Common myeloid progenitor, CD34-positive (primary cell): ENCODE results near the gene SIGMAR1.

Experiments
- CTCF ChIA-PET: fragments of 350-600 bp; sonication (Branson Sonifier 250); formaldehyde crosslinking; loops from one replicate; lab custom pipeline; 2021; ENCODE audit warnings: antibody characterized with exemption; lab: Charles Lee
- POLR2A ChIA-PET: fragments of 350-600 bp; sonication (Branson Sonifier 250); formaldehyde crosslinking; loops from one replicate; lab custom pipeline; 2021; ENCODE audit warnings: antibody characterized with exemption; lab: Charles Lee
- DNase-seq, 3 donors: peaks; one replicate each; pipeline versions ENCODE4 v3.0.0 to v3.0.0-alpha.2; 2013
- H3K27ac ChIP-seq, 2 experiments: 1 replicate in 1 of 2; 2 replicates in 1 of 2; pipeline ENCODE4 v1.7.0; 2013; ENCODE audit warnings: inconsistent platforms in 2 of 2, low read length in 2 of 2, mild to moderate bottlenecking in 2 of 2, low read depth in 1 of 2, moderate library complexity in 1 of 2; ENCODE audit not compliant: severe bottlenecking in 2 of 2, insufficient read depth in 1 of 2, poor library complexity in 1 of 2
- H3K27me3 ChIP-seq, 5 experiments: replicated peaks in 2 of 5; 1 replicate in 3 of 5; 2 replicates in 2 of 5; pipeline versions ENCODE4 v1.6.1 to v1.7.0; 2013; ENCODE audit warnings: low read length in 4 of 5, mild to moderate bottlenecking in 2 of 5, moderate library complexity in 2 of 5, inconsistent platforms in 1 of 5; ENCODE audit not compliant: insufficient read depth in 5 of 5, control insufficient read depth in 4 of 5
- H3K36me3 ChIP-seq, 4 experiments: 1 replicate in 2 of 4; 2 replicates in 2 of 4; pipeline versions ENCODE4 v1.6.1 to v1.7.0; 2013; ENCODE audit warnings: low read length in 3 of 4, control low read depth in 1 of 4, mild to moderate bottlenecking in 1 of 4; ENCODE audit not compliant: control insufficient read depth in 4 of 4, insufficient read depth in 4 of 4
- H3K4me1 ChIP-seq, 4 experiments: 1 replicate in 3 of 4; 2 replicates in 1 of 4; pipeline versions ENCODE4 v1.6.1 to v1.7.1; 2013; ENCODE audit warnings: low read length in 3 of 4, mild to moderate bottlenecking in 3 of 4, control low read depth in 1 of 4, inconsistent platforms in 1 of 4, moderate library complexity in 1 of 4; ENCODE audit not compliant: control insufficient read depth in 4 of 4, insufficient read depth in 4 of 4; ENCODE audit errors: control extremely low read depth in 1 of 4
- H3K4me3 ChIP-seq, 7 experiments: 1 replicate in 4 of 7; 2 replicates in 3 of 7; pipeline versions ENCODE4 v1.5.1 to v1.7.0; 2013; ENCODE audit warnings: mild to moderate bottlenecking in 7 of 7, low read length in 6 of 7, moderate library complexity in 6 of 7, inconsistent platforms in 2 of 7, low read depth in 2 of 7, control low read depth in 1 of 7; ENCODE audit not compliant: insufficient read depth in 4 of 7, control insufficient read depth in 1 of 7; ENCODE audit errors: extremely low read depth in 1 of 7
- H3K9me3 ChIP-seq, 5 experiments: 1 replicate in 4 of 5; 2 replicates in 1 of 5; pipeline versions ENCODE4 v1.6.1 to v1.7.1; 2013; ENCODE audit warnings: low read length in 4 of 5, mild to moderate bottlenecking in 2 of 5, inconsistent platforms in 1 of 5, low read depth in 1 of 5, moderate library complexity in 1 of 5; ENCODE audit not compliant: control insufficient read depth in 4 of 5, insufficient read depth in 2 of 5; ENCODE audit errors: control extremely low read depth in 1 of 5
- WGBS: methylation state at CpG from one replicate; pipeline ENCODE4 v1.1.5; 2013; ENCODE audit not compliant: insufficient coverage; 5-methylcytosine and 5-hydroxymethylcytosine counted together

The SIGMAR1 gene

GRCh38 chr9:34620061-34620994, 17.3 kb downstream of the SIGMAR1 start, which contains the start of gene DCTN3:
Gene DCTN3 (minus strand): TSS chr9:34620495. CDS start chr9:34620464, 31 bp downstream.
- ChIA-PET POLR2A (interaction anchor here (1.1 to 1.2 kb wide), 2 partner anchors 9 to 17 kb away, joined by 3 to 4 read pairs; partner anchors contain the start of genes RPP25L and SIGMAR1), CTCF (interaction anchor here (0.6 to 7.6 kb wide), 10 partner anchors 9 to 1089 kb away, joined by 3 to 82 read pairs (median 4); partner anchors contain the start of genes ARID3C, CCL27, GALT and SIGMAR1)
- Histone ChIP-seq H3K27me3 (peaks cover 0 to 44% (median 20%) of the 10 kb centered on the region in 5 experiments), H3K4me1 (peaks cover 5 to 29% (median 10%) of the 10 kb centered on the region in 4 experiments), H3K36me3 (peaks cover 2 to 26% (median 23%) of the 10 kb centered on the region in 4 experiments), H3K27ac (peak within 1 kb of the TSS; percentile 56 to 78), H3K9me3 (peaks cover 0 to 6% (median 0%) of the 10 kb centered on the region in 5 experiments), H3K4me3 (peak within 1 kb of the TSS; percentile 60 to 93 (median 83))
- 5% methylated on average over 40 of the region's 43 CpGs for WGBS
- peak; percentile 96 to 98 (median 97) for DNase-seq

DNA sequence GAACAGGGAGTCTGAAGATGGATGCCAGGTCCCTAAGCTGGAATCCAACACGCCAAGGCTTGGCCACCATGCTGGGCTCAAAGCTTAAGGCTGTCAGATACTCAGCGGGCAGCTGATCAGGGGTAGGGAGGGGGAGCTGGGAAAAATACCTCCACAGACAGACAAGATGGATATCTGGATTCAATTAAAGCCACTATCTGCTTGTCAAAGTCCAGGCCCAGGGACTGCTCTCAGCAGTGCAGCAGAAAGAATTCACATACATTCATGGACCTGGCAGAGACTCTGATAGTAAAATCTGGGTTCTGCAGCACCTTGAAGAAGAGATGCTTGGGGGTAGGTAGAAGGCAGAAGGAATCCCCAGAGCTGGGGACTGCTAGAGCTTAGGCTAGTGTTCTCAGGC, 22.5 kb downstream of the SIGMAR1 start:
- Histone ChIP-seq H3K4me1 (peaks cover 7 to 35% (median 27%) of the 10 kb centered on the region in 4 experiments), H3K27me3 (no peaks in the 10 kb centered on the region), H3K27ac (no peak overlapping the region), H3K4me3 (no peak overlapping the region), H3K36me3 (peaks cover 2 to 46% (median 35%) of the 10 kb centered on the region in 4 experiments), H3K9me3 (no peaks in the 10 kb centered on the region)
- POLR2A ChIA-PET: no interaction called here
- 100% methylated on average over 1 of the region's 2 CpGs for WGBS
- CTCF ChIA-PET: interaction anchor here (0.5 to 17.0 kb wide), 5 partner anchors 10 to 175 kb away, joined by 3 to 293 read pairs (median 14); partner anchors contain the start of genes ARID3C and SIGMAR1
- DNase-seq: no peak

- peak; percentile 75 to 80 (median 79) for DNase-seq
- POLR2A ChIA-PET: no interaction called here
- 0% methylated on average over 12 of the region's 15 CpGs for WGBS
Observed at GRCh38 chr9:34612788-34613390, 24.7 kb downstream of the SIGMAR1 start.

DNA sequence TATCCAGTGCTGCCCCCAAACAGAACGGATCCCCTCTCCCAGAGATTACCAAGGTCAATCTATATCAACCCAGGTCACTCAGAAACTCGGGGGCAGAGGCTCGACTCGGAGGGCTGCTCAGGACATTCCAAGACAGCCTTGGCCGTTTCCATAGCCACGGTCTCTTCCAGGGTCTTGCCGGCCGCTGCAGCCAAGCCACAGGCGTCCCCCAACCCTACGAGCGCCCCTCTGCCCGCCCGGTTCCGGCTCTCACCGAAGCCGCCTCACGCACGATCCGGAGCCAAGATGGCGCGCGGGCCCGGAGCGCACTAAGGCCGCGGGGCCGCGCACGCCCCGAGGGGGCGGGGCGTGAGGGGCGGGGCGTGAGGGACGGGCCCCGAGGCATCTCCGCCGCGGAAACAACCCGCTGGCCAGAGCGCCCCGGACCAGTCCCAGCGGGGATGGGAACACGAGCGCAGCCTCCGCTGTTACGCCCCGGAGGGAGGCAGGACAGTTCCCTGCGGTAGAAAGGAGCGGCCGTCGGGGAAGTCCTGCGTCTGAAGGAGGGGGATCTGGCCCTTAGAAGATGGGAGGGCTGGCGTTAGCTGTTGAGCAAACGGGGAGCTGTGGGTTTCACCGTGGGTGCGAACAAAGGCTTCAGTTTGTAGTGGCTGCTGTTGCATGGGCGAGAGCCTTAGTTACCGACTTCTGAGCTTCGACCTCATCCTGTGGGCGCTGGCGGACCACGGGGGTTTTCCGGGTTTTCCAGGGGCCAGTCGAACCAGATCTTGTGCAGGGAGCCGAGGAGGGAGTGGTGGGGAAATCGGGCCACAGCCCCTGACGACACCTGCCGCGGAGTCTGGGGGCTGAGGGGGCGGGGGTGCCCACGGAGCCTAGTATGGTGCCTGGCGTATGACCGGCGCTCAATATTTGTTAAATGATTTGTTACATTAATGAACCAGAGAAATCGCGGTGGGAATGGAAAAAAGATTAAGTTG, 25.5 kb downstream of the SIGMAR1 start, which contains the start of gene RPP25L:
Gene RPP25L, minus strand, starts transcription at position 287 of the 977 bp plus-strand sequence. CDS start 801 bp downstream, outside the sequence.
- Histone ChIP-seq H3K4me3 (peak within 1 kb of the TSS; percentile 62 to 93 (median 77)), H3K9me3 (no peaks in the 10 kb centered on the region), H3K4me1 (peaks cover 1 to 26% (median 20%) of the 10 kb centered on the region in 4 experiments), H3K36me3 (peaks cover 2 to 36% (median 21%) of the 10 kb centered on the region in 4 experiments), H3K27me3 (peaks cover 0 to under 1% (median 0%) of the 10 kb centered on the region in 5 experiments), H3K27ac (peak within 1 kb of the TSS; percentile 72 to 87)
- WGBS: 0% methylated on average over 70 of the region's 77 CpGs
- ChIA-PET POLR2A (interaction anchor here (1.1 kb wide), 1 partner anchor 8 kb away, joined by 3 read pairs; the partner anchor contains the start of gene DCTN3), CTCF (interaction anchor here (0.7 to 17.0 kb wide), 6 partner anchors 10 to 22 kb away, joined by 3 to 293 read pairs (median 3); partner anchors contain the start of genes ARID3C and SIGMAR1)
- peak; percentile 76 to 83 (median 79) for DNase-seq

More at GRCh38 chr9:34612788-34613390, 24.7 kb downstream of the SIGMAR1 start:
- Histone ChIP-seq H3K4me1 (peaks cover 1 to 26% (median 20%) of the 10 kb centered on the region in 4 experiments), H3K36me3 (peaks cover 2 to 44% (median 29%) of the 10 kb centered on the region in 4 experiments), H3K27ac (no peak overlapping the region), H3K4me3 (peak overlapping the region in 6 of 7 experiments; percentile 62 to 93 (median 81)), H3K27me3 (no peaks in the 10 kb centered on the region), H3K9me3 (no peaks in the 10 kb centered on the region)
- CTCF ChIA-PET: interaction anchor here (0.7 to 17.0 kb wide), 10 partner anchors 8 to 65 kb away, joined by 3 to 293 read pairs (median 4); partner anchors contain the start of genes ARID3C, GALT and SIGMAR1

GRCh38 chr9:34611251-34611810, 26.3 kb downstream of the SIGMAR1 start:
- CTCF ChIA-PET: interaction anchor here (0.7 to 17.0 kb wide), 7 partner anchors 9 to 171 kb away, joined by 3 to 293 read pairs (median 3); partner anchors contain the start of genes ARID3C and SIGMAR1
- H3K27me3 ChIP-seq: peaks cover 0 to 3% (median 0%) of the 10 kb centered on the region in 5 experiments
- DNase-seq: no peak

More at GRCh38 chr9:34611251-34611810, 26.3 kb downstream of the SIGMAR1 start:
- Histone ChIP-seq H3K4me1 (peaks cover 1 to 26% (median 20%) of the 10 kb centered on the region in 4 experiments), H3K4me3 (peak overlapping the region; percentile 62 to 93 (median 77)), H3K9me3 (no peaks in the 10 kb centered on the region), H3K36me3 (peaks cover 0 to 29% (median 16%) of the 10 kb centered on the region in 4 experiments), H3K27ac (peak overlapping the region; percentile 72 to 87)
- POLR2A ChIA-PET: interaction anchor here (1.1 kb wide), 1 partner anchor 9 kb away, joined by 3 read pairs; the partner anchor contains the start of gene DCTN3
- WGBS: 67% methylated on average over 8 of the region's 10 CpGs
